ENCODE measurements around the gene NUP188.

Gene NUP188

DNA sequence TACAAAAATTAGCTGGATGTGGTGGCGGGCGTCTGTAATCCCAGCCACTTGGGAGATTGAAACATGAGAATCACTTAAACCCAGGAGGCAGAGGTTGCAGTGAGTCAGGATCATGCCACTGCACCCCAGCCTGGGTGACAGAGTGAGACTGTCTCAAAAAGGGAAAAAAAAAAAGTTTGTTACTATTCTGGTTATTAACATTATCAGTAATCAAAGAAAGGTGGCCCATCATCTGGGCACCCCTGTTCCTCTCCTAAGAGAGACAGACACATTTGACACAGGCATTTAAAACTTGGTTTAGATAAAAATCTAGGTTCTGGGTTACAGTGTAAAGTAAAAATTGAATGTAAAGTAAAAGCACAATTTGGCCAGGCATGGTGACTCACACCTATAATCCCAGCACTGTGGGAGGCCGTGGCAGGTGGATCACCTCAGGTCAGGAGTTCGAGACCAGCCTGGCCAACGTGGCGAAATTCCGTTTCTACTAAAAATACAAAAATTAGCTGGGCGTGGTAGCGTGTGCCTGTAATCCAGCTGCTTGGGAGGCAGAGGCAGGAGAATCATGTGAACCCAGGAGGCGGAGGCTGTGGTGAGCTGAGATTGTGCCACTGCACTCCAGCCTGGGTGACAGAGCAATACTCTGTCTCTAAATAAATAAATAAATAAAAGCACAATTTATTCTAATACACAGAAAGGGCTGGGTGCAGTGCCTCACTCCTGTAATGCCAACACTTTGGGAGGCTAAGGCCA lies 43.5 kb upstream of the NUP188 start:
- Histone ChIP-seq H3K9me3 (ENCODE audit: control insufficient read depth in 1 of 2, low read length in 2 of 2) (no peaks in the 10 kb centered on the region), H3K27me3 (ENCODE audit: low read depth, low read length) (no peaks in the 10 kb centered on the region), H3K36me3 (ENCODE audit: control insufficient read depth in 1 of 2, insufficient read depth in 2 of 2, low read length in 2 of 2) (peaks cover 17 to 32% of the 10 kb centered on the region in 2 donors), H3K27ac (ENCODE audit: low read length) (no peak overlapping the region), H3K4me3 (ENCODE audit: low read depth in 1 of 2, low read length in 2 of 2) (no peak overlapping the region), H3K4me1 (ENCODE audit: control insufficient read depth in 1 of 2, insufficient read depth in 2 of 2, low read length in 2 of 2) (peaks cover 5 to 8% of the 10 kb centered on the region in 2 donors)

DNA sequence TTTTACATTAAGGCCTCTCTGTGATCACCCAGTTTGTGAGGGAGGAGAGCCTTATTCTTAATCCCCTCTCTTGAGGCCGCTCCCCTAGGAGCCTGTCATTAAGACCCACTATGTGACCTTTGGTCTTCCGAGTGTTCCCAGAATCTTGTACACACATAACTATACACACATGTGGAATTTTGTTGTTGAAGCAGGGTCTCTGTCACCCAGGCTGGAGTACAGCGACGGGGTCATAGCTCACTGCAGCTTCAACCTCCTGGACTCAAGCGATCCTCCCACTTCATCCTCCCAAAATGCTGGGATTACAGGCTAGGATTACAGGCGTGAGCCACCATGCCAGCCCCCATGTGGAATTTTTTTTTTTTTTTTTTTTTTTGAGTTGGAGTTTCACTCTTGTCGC lies 41.5 kb upstream of the NUP188 start:
- H3K4me3 ChIP-seq (ENCODE audit: low read depth in 1 of 2, low read length in 2 of 2), result no peak overlapping the region
- H3K27ac ChIP-seq (ENCODE audit: low read length), result no peak overlapping the region
- peaks cover 0 to 8% of the 10 kb centered on the region in 2 donors for H3K4me1 ChIP-seq (ENCODE audit: control insufficient read depth in 1 of 2, insufficient read depth in 2 of 2, low read length in 2 of 2)
- peaks cover 25 to 43% of the 10 kb centered on the region in 2 donors for H3K36me3 ChIP-seq (ENCODE audit: control insufficient read depth in 1 of 2, insufficient read depth in 2 of 2, low read length in 2 of 2)
- H3K27me3 ChIP-seq (ENCODE audit: low read depth, low read length), result no peaks in the 10 kb centered on the region
- H3K9me3 ChIP-seq (ENCODE audit: control insufficient read depth in 1 of 2, low read length in 2 of 2), result no peaks in the 10 kb centered on the region

DNA sequence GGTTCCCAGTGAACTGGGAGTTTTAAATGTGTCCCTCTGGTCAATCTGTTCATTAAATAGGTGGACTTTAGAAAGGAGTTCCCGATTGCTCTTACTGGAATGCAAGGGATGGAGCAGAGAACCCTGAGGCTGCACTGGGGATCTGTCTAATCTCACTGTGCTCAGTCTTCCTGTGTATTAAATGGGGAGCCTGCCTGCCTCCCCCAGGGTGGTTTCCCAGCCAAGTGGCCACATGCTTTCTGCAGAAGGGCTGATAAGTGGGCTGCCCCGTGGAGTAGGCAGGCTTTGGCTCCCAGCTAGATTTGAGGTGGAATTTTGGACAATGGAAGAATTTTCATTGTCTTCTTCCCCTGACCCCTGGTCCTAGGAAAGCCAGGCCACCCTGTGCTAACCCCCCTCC lies 40.8 kb upstream of the NUP188 start:
- H3K9me3 ChIP-seq (ENCODE audit: control insufficient read depth in 1 of 2, low read length in 2 of 2), result no peaks in the 10 kb centered on the region
- no peak overlapping the region for H3K27ac ChIP-seq (ENCODE audit: low read length)
- H3K36me3 ChIP-seq (ENCODE audit: control insufficient read depth in 1 of 2, insufficient read depth in 2 of 2, low read length in 2 of 2), result peaks cover 25 to 43% of the 10 kb centered on the region in 2 donors
- H3K4me1 ChIP-seq (ENCODE audit: control insufficient read depth in 1 of 2, insufficient read depth in 2 of 2, low read length in 2 of 2), result peaks cover 2 to 16% of the 10 kb centered on the region in 2 donors
- no peak overlapping the region for H3K4me3 ChIP-seq (ENCODE audit: low read depth in 1 of 2, low read length in 2 of 2)
- H3K27me3 ChIP-seq (ENCODE audit: low read depth, low read length), result no peaks in the 10 kb centered on the region

DNA sequence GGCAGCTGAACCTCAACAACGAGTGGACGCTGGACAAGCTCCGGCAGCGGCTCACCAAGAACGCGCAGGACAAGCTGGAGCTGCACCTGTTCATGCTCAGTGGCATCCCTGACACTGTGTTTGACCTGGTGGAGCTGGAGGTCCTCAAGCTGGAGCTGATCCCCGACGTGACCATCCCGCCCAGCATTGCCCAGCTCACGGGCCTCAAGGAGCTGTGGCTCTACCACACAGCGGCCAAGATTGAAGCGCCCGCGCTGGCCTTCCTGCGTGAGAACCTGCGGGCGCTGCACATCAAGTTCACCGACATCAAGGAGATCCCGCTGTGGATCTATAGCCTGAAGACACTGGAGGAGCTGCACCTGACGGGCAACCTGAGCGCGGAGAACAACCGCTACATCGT lies 39.1 kb upstream of the NUP188 start:
- Histone ChIP-seq H3K27ac (ENCODE audit: low read length) (no peak overlapping the region), H3K4me3 (ENCODE audit: low read depth in 1 of 2, low read length in 2 of 2) (no peak overlapping the region), H3K9me3 (ENCODE audit: control insufficient read depth in 1 of 2, low read length in 2 of 2) (no peaks in the 10 kb centered on the region), H3K4me1 (ENCODE audit: control insufficient read depth in 1 of 2, insufficient read depth in 2 of 2, low read length in 2 of 2) (peaks cover 12 to 28% of the 10 kb centered on the region in 2 donors), H3K36me3 (ENCODE audit: control insufficient read depth in 1 of 2, insufficient read depth in 2 of 2, low read length in 2 of 2) (peaks cover 25 to 33% of the 10 kb centered on the region in 2 donors), H3K27me3 (ENCODE audit: low read depth, low read length) (no peaks in the 10 kb centered on the region)

DNA sequence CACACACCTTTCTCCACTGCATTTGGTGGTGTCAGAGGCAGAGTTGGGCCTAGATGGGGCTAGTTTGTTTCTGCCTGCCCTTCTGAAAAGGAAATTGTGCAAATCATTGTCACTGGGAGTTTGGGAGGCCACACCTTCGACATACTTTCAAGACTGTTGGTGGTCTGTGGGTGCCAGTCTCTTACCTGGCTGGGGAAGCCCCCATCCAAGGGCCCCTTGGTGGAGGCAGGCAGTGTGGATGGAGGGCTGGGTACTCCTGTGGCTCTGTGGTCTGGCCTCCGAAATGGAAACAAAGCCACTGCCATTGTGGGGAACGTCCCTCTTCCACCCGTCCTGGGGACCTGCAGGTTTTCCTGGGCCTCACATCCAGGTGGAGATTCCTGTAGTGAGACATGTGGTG lies 37.6 kb upstream of the NUP188 start:
- H3K27ac ChIP-seq (ENCODE audit: low read length), result no peak overlapping the region
- no peaks in the 10 kb centered on the region for H3K27me3 ChIP-seq (ENCODE audit: low read depth, low read length)
- H3K4me3 ChIP-seq (ENCODE audit: low read depth in 1 of 2, low read length in 2 of 2), result no peak overlapping the region
- H3K4me1 ChIP-seq (ENCODE audit: control insufficient read depth in 1 of 2, insufficient read depth in 2 of 2, low read length in 2 of 2), result peaks cover 12 to 35% of the 10 kb centered on the region in 2 donors
- no peaks in the 10 kb centered on the region for H3K9me3 ChIP-seq (ENCODE audit: control insufficient read depth in 1 of 2, low read length in 2 of 2)
- peaks cover 25 to 38% of the 10 kb centered on the region in 2 donors for H3K36me3 ChIP-seq (ENCODE audit: control insufficient read depth in 1 of 2, insufficient read depth in 2 of 2, low read length in 2 of 2)

DNA sequence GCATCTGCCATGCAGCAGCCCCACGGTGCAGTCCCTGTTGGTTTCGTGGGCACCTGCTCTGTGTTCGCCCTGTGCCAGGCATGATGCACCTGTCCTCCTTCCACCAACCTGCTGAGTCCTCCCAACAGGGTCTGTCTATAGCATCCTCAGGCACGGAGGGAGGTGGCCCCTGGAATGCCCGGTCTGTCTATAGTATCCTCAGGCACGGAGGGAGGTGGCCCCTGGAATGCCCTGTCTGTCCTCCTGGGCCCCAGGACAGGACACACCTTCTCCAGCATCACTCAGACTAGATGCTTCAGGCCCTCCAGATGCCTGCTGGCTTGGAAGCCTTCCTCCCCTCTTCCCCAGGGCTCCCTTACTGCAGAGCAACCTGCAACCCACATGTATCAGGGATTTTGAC lies 36.6 kb upstream of the NUP188 start:
- no peaks in the 10 kb centered on the region for H3K27me3 ChIP-seq (ENCODE audit: low read depth, low read length)
- peaks cover 25 to 40% of the 10 kb centered on the region in 2 donors for H3K36me3 ChIP-seq (ENCODE audit: control insufficient read depth in 1 of 2, insufficient read depth in 2 of 2, low read length in 2 of 2)
- no peak overlapping the region for H3K4me3 ChIP-seq (ENCODE audit: low read depth in 1 of 2, low read length in 2 of 2)
- no peaks in the 10 kb centered on the region for H3K9me3 ChIP-seq (ENCODE audit: control insufficient read depth in 1 of 2, low read length in 2 of 2)
- peak overlapping the region; percentile 54 for H3K27ac ChIP-seq (ENCODE audit: low read length)
- H3K4me1 ChIP-seq (ENCODE audit: control insufficient read depth in 1 of 2, insufficient read depth in 2 of 2, low read length in 2 of 2), result peaks cover 12 to 40% of the 10 kb centered on the region in 2 donors

DNA sequence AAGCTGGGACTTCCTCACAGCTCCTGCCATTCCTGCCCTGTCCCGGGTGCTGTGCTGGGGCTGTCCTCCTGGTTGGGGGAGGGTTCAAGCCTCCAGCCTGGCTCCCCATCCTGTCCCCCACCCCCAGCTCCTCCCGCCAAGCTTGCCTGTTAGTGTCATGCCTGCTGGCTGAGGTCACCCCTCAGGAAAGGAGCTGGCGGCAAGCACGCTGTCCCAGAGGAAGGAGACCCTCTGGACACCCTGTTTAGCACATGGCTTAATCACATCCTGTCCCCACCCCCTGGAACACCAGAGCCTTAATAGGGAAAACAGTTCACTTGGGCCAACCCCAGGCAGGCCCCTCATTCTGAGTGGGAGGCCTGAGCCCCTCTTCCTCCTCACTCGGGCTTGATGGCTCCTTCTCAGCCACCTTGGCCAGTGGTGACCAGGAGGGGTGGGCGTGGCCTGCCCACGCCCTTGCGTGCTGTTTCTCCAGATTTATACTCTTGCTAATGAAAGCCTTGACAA lies 35.9 kb upstream of the NUP188 start:
- Histone ChIP-seq H3K9me3 (ENCODE audit: control insufficient read depth in 1 of 2, low read length in 2 of 2) (no peaks in the 10 kb centered on the region), H3K4me3 (ENCODE audit: low read depth in 1 of 2, low read length in 2 of 2) (no peak overlapping the region), H3K36me3 (ENCODE audit: control insufficient read depth in 1 of 2, insufficient read depth in 2 of 2, low read length in 2 of 2) (peaks cover 28 to 47% of the 10 kb centered on the region in 2 donors), H3K4me1 (ENCODE audit: control insufficient read depth in 1 of 2, insufficient read depth in 2 of 2, low read length in 2 of 2) (peaks cover 13 to 47% of the 10 kb centered on the region in 2 donors), H3K27ac (ENCODE audit: low read length) (peak overlapping the region; percentile 54), H3K27me3 (ENCODE audit: low read depth, low read length) (no peaks in the 10 kb centered on the region)

DNA sequence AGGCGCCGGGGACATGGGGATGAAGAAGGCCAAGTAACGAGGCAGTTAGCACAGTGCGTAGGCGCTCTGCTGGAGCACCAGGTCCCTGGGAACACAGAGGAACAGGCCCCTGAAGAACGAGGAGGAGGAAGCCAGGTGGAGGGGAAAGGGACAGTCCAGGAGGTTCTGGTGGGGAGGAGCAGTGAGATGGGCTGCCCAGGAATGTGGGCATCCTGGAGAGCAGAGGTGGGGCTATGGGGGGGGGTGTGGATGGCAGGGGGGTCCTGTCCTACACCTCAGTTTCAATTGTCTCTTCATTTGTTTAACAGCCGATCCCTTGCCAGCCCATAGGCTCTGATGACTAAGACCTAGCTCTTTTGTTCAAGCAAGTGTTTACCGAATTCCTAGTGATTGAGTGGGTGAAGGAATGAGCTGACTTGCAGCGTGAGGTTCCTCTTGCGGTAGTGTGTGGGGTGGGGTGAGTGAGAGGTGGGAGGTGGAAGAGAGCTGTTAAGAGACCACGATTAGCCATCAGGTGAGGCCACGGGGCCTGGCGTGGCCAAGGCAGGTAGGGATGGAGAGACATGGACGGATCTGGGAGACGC lies 35.1 kb upstream of the NUP188 start:
- Histone ChIP-seq H3K36me3 (ENCODE audit: control insufficient read depth in 1 of 2, insufficient read depth in 2 of 2, low read length in 2 of 2) (peaks cover 28 to 47% of the 10 kb centered on the region in 2 donors), H3K4me1 (ENCODE audit: control insufficient read depth in 1 of 2, insufficient read depth in 2 of 2, low read length in 2 of 2) (peaks cover 15 to 55% of the 10 kb centered on the region in 2 donors)

DNA sequence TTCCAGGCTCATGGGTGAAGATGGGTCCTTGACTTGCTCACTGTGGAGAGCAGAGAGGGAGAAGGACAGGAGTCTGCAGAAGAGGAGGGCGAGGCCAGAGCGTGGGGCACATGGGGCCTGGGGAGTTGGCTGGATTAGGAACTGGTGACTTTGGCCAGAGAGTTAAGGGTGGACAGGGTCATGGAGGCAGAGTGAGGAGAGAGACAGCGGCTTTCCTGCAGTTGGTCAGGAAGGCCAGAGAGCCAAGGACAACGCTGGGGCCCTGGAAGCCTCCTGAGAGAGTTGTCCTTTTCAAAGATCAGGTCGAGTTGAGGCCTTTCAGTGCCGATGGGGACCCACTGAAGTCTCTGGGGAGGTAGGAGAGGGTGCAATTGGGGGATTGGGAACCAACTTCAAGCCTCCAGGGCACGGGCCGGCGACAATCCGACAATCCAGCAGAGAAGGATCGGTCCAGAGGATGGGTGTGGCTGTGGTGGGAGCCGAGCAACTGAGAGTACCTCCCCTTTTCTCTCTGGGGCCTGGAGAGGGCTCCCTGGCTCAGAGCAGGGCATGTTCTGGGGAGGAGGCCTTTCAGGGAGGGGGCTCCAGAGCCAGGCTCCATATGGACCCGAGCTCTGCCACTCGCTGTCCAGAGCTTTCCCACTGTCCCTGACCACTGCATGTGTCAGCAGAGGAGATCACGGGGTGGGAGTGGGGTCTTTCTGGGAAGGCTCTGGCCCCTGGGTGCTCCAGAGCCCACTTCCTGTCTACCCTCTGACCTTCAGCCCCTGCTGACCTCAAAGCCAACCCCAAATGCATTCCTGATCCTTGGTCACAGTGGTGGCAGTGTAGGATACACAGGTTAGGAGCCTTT lies 34.2 kb upstream of the NUP188 start:
- H3K4me1 ChIP-seq (ENCODE audit: control insufficient read depth in 1 of 2, insufficient read depth in 2 of 2, low read length in 2 of 2), result peaks cover 15 to 56% of the 10 kb centered on the region in 2 donors
- peaks cover 24 to 42% of the 10 kb centered on the region in 2 donors for H3K36me3 ChIP-seq (ENCODE audit: control insufficient read depth in 1 of 2, insufficient read depth in 2 of 2, low read length in 2 of 2)
- H3K4me3 ChIP-seq (ENCODE audit: low read depth in 1 of 2, low read length in 2 of 2), result no peak overlapping the region
- peak overlapping the region; percentile 52 for H3K27ac ChIP-seq (ENCODE audit: low read length)
- H3K9me3 ChIP-seq (ENCODE audit: control insufficient read depth in 1 of 2, low read length in 2 of 2), result no peaks in the 10 kb centered on the region
- H3K27me3 ChIP-seq (ENCODE audit: low read depth, low read length), result no peaks in the 10 kb centered on the region

More for the DNA sequence above, 35.1 kb upstream of the NUP188 start:
- no peaks in the 10 kb centered on the region for H3K9me3 ChIP-seq (ENCODE audit: control insufficient read depth in 1 of 2, low read length in 2 of 2)
- no peak overlapping the region for H3K4me3 ChIP-seq (ENCODE audit: low read depth in 1 of 2, low read length in 2 of 2)
- no peaks in the 10 kb centered on the region for H3K27me3 ChIP-seq (ENCODE audit: low read depth, low read length)
- H3K27ac ChIP-seq (ENCODE audit: low read length), result peak overlapping the region; percentile 52

DNA sequence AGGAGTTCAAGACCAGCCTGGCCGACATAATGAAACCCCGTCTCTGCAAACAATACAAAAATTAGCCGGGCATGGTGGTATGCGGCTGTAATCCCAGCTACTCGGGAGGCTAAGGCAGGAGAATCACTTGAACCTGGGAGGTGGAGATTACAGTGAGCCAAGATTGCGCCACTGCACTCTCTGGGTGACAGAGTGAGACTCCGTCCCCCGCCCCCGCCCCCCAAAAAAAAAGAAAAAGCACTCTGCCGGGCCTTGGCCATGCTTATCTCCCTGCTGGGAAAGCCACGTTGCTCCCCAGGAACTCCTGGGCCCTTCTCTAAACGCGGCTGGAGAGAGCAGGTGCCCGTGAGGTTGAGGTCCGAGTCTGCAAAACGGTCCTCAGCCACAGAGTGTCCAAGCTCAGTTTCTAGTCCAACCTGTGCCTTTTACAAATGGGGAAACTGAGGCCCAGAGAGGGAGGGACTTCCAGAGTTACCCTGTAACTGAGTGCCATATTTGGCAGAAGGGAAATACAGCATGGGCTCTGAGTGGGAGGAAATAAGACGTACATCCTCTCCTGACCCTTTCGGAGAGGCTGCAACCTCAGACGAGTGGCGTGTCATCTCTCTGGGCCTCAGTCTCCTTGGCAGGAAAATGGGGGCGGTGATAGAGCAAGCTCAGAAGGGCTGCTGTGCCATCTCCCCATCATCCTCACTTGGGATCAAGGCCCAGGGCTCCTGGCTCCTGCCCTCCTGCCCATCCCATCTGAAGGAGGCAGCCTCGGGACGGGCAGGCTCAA lies 33.3 kb upstream of the NUP188 start:
- Histone ChIP-seq H3K4me1 (ENCODE audit: control insufficient read depth in 1 of 2, insufficient read depth in 2 of 2, low read length in 2 of 2) (peaks cover 15 to 56% of the 10 kb centered on the region in 2 donors), H3K36me3 (ENCODE audit: control insufficient read depth in 1 of 2, insufficient read depth in 2 of 2, low read length in 2 of 2) (peaks cover 15 to 33% of the 10 kb centered on the region in 2 donors), H3K4me3 (ENCODE audit: low read depth in 1 of 2, low read length in 2 of 2) (no peak overlapping the region), H3K27ac (ENCODE audit: low read length) (no peak overlapping the region), H3K27me3 (ENCODE audit: low read depth, low read length) (no peaks in the 10 kb centered on the region), H3K9me3 (ENCODE audit: control insufficient read depth in 1 of 2, low read length in 2 of 2) (no peaks in the 10 kb centered on the region)
